Measurements from ENCODE around the gene DMPK.

Gene DMPK

GRCh38 chr19:45785781-45786532, 3.7 kb upstream of the DMPK start:
- DNase-seq: no peak

- DNase-seq: no peak
These were observed 2.8 kb upstream of the DMPK start for GRCh38 chr19:45785097-45785496.

DNA sequence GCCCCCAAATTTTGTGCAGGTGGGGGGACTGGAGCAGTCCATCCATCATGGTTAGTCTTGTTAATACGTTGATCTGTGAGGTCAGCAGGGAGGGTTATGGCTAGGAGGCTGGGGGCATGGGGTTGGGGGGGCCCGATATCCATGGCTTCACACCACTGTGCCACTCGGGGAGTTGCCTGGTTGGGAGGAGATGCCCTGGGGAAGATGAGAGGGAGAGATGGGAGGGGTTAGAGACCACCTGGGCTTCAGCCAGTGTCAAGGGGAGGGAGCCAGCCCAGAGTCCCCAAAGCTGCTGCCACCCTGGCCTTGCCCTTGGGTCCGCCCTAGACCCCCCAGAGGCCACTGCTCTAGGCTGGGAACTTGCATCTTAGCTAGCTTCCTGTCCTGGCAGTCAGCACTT, 1.8 kb upstream of the DMPK start:
- DNase-seq: no peak

- DNase-seq: no peak
These were observed 813 bp upstream of the DMPK start for GRCh38 chr19:45782820-45783785.

DNA sequence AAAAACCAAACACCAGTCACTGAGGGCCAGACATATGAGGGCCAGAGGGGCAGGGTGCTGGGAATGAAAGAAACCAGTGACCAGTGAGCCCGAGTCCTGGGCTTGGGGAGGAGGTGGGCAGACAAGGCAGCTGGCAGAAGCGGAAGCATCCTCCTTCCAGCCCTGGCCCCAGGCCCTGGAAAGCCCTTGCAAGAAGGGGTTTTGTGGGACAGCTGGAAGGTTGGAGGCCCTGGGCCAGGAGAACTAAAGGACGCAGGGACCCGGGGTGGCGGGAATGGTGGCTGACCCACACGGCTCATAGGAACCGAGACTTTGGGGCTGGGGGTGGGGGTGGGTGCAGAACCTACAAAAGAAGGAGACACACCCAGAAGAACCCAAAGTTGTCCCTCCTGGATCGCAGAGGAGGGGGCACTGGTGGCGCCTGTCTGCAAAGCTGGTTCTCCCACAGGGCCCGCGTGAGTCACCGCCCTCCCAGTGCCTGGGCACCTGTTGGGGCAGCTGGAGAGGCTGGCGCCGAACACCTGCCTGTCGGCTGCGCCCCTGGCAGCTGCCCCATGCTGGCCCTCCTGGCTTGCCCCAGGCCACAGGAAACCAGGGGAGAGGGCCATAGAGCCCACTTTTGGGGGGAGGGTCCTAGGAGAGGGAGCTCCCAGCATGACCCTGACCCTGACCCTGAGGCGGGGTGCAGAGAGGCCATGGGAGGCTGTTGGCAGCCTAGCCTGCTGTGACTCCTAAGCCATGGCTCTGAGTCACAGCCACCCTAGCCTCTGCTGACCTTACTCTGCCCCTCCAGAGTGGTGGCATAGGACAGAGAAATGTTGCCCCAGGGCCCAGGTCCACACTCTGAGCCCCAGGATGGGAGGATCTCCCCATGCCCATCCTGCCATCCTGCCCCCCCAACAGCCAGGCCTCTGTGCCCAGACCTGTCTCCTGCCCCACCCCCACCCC, 802 bp downstream of the DMPK start:
- peak; percentile 23 to 36 (median 34) for DNase-seq

GRCh38 chr19:45780448-45781213, 1.7 kb downstream of the DMPK start:
- peak; percentile 45 to 53 (median 49) for DNase-seq

DNA sequence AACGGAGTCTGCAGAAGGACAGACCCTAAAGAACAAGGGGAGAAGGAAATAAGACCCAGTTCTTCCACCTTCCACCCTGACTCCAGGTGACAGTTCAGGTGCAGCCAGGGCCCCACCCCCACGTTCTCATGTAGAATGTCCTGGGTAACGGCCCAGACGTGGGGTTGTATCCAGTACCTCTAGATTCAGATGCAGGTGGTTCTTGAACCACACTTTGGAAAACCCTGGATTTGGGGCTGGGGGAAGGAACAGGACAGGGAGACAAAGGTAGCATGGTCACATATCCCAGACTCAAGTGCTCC, 2.2 kb downstream of the DMPK start:
- no peak for DNase-seq

DNA sequence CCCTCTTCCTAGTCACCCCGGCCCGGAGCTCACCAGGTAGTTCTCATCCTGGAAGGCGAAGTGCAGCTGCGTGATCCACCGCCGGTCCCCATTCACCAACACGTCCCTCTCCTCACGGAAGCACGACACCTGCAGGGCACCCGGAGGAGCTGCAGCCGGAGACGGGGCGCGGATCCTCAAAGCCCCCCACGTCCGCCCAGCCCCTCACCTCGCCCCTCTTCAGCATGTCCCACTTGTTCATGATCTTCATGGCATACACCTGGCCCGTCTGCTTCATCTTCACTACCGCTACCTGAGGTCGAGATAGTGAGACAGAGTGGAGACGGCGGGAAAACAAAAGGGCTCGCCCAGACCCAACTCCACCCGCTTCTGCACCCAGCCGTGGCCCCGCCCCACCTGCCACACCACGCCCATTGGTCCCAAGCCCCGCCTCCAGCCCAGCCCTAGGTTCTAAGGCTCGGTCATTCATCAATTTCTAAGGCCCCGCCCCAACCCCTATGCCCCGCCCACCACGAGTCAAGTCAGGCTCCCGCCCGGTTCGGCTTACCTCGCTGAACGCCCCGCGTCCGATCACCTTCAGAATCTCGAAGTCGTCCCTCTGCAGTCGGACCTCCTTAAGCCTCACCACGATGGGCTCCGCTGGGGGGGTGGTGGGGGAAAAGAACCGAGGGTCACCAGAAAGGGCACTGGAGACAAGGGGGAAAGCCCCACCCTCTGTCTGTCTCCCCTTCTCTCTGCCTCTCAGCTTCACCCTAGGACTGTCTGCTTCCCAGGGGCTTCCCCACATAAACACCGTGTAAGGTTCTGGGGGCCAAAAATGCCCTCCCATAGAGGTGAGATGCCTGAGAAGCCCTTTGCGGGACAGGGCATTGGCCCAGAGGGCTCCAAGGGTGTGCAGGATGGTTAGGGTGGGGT, 2.8 kb downstream of the DMPK start:
- peak; percentile 52 to 73 (median 57) for DNase-seq

GRCh38 chr19:45778010-45778661, 4.2 kb downstream of the DMPK start:
- DNase-seq: no peak

DNA sequence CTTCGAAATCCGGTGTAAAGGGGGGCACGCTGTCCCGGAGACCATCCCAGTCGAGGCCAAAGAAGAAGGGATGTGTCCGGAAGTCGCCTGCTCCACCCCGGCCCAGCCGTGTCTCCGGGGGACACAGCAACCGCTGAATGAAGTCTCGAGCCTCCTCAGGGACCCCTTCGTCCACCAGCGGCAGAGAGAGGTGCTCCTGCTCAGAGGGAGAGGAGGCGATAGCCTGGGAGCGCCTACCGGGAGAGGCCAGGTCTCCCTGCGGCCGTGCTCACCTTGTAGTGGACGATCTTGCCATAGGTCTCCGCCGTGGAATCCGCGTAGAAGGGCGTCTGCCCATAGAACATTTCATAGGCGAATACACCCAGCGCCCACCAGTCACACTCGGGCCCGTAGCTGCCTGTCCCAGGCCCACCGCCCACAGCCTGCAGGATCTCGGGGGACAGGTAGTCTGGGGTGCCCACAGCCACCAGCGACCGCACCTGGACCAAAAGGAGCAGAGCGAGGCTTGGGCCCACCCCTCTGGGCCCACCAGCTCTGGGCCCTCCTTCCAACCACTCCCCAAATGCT, 4.8 kb downstream of the DMPK start:
- DNase-seq: no peak

- no peak for DNase-seq
These were observed 7.5 kb downstream of the DMPK start for GRCh38 chr19:45774765-45775164.

DNA sequence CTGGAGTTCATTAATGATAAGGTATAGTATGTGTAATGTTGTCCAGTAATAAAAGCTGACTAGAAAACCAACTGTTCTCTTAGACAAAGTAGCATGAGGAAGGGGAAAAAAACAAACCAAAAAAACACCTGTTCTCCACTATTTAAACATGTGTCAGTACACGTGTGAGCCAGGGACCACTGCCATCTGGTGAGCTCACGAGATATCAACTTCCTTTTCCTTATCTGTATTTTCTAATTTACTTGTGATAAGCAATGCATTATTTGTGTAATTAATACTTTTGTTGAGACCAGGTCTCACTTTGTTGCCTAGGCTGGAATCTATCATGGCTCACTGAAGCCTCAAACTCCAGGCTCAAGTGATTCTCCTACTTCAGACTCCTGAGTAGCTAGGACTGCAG, 8.9 kb downstream of the DMPK start:
- DNase-seq: no peak

- no peak for DNase-seq
These were observed 9.4 kb downstream of the DMPK start for GRCh38 chr19:45772912-45773311.

GRCh38 chr19:45772130-45772840, 10.0 kb downstream of the DMPK start:
- DNase-seq: no peak

DNA sequence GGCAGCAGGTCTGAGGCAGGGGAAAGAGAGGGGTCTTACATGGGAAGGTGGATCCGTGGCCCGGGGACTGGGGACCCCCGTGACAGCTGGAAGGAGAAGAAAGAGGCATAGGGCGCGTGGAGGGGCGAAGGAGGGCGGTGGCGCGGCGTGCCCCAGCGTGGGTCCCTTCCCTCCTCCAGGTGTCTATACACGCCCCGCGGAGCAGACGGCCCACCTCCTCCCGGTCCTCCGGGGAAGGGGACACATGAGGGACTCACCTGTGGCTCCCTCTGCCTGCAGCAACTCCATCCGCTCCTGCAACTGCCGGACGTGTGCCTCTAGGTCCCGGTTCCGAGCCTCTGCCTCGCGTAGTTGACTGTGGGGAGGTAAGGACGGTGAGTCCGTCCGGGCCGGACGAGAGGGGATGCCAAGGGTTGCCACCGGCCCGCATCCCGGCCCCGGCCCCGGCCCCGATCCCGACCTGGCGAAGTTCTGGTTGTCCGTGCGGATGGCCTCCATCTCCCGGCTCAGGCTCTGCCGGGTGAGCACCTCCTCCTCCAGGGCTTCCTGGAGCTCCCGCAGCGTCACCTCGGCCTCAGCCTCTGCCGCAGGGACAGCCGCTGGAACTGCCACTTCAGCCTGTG, 10.9 kb downstream of the DMPK start:
- DNase-seq: no peak

GRCh38 chr19:45770192-45771101, 11.8 kb downstream of the DMPK start:
- DNase-seq: peak; percentile 90 to 96 (median 94)

GRCh38 chr19:45769821-45770191, 12.5 kb downstream of the DMPK start:
- peak in 3 of 4 experiments; percentile 36 to 49 (median 46) for DNase-seq
